Lower leg skin (tissue), 4 donors: ENCODE results near the gene SUGCT. TPM values are rescaled to one million over a fixed set of nuclear protein-coding genes. Genes with fewer than 3 reads are reported as not detected.
A peak's percentile ranks its signal among the peaks of the same experiment; 100 is the strongest.

ENCODE experiments used
- DNase-seq, 2 donors: peaks; one replicate each; pipeline ENCODE4 v3.0.0-alpha.2; 2019; ENCODE audit warnings: low spot score in 2 of 2
- H3K4me3 ChIP-seq: fragments of 200-600 bp; sonication (generic); 2 replicates; pipeline ENCODE4 v1.5.1; 2017; ENCODE audit warnings: mild to moderate bottlenecking, low read depth; ENCODE audit not compliant: poor library complexity, severe bottlenecking
- POLR2A ChIP-seq, 2 donors: fragments of 450-650 bp; IDR thresholded peaks; one replicate each; pipeline ENCODE4 v1.6.1; 2016 to 2017; ENCODE audit warnings: antibody characterized with exemption in 2 of 2, mild to moderate bottlenecking in 1 of 2, moderate library complexity in 1 of 2
- whole genome bisulfite sequencing, 2 donors: methylation state at CpG; one replicate each; pipeline ENCODE4 v1.1.5; 2018; 5-methylcytosine and 5-hydroxymethylcytosine counted together
- intact Hi-C: fragments of 100-400 bp; cut with DNase I; formaldehyde crosslinking; loops from one replicate; pipeline ENCODE4 v1.15.0; 2023; ENCODE audit warnings: low total_unique reads
- total RNA-seq, 4 donors: library from RNA; depleted of rRNA; stranded (reverse); fragments of >200 nt; gene quantifications; one replicate each; pipeline ENCODE4 v1.1.0, GENCODE V29; 2016
- TF ChIP-seq, protein P1 (sequence below), 3 donors: fragments of 450-650 bp; IDR thresholded peaks; one replicate each; pipeline ENCODE4 v1.5.1; 2016; ENCODE audit warnings: antibody characterized with exemption in 3 of 3, mild to moderate bottlenecking in 3 of 3, moderate library complexity in 2 of 3

The SUGCT gene
- total RNA-seq, 4 donors from 2014 or later = 0.49 to 1.6 (median 0.59) TPM; not detected in 1

DNA sequence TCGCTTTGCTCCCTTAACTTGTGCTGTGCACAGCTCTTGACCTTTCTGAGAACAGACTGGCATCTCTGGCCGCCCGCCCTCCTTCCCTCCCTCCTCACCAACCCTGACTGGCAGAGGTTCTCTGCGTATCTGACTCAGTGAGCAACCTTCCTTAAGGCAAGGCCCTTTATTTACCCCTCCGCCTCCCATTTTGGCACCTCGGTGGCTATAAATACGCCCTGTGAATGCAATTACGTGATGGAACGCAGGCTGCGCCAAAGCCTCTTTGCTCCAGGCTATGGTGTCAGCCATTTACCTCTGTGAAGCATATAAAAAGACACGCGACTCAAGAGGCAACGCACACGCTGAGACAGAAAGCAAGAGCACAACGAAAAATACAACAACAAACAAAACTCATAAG is 764.3 kb downstream of the SUGCT start:
- TF ChIP-seq, protein P1, sequence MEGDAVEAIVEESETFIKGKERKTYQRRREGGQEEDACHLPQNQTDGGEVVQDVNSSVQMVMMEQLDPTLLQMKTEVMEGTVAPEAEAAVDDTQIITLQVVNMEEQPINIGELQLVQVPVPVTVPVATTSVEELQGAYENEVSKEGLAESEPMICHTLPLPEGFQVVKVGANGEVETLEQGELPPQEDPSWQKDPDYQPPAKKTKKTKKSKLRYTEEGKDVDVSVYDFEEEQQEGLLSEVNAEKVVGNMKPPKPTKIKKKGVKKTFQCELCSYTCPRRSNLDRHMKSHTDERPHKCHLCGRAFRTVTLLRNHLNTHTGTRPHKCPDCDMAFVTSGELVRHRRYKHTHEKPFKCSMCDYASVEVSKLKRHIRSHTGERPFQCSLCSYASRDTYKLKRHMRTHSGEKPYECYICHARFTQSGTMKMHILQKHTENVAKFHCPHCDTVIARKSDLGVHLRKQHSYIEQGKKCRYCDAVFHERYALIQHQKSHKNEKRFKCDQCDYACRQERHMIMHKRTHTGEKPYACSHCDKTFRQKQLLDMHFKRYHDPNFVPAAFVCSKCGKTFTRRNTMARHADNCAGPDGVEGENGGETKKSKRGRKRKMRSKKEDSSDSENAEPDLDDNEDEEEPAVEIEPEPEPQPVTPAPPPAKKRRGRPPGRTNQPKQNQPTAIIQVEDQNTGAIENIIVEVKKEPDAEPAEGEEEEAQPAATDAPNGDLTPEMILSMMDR (IDR thresholded peaks at IDR 0.05) = no peak
- no peak for TF ChIP-seq POLR2A (IDR thresholded peaks at IDR 0.05)
- intact Hi-C loops = no loop called here
- DNase-seq = peak; percentile 80 to 90
- no peak overlapping the region for H3K4me3 ChIP-seq
- WGBS, 2 donors = 43 to 55% methylated on average over 15 of the region's 15 CpGs

DNA sequence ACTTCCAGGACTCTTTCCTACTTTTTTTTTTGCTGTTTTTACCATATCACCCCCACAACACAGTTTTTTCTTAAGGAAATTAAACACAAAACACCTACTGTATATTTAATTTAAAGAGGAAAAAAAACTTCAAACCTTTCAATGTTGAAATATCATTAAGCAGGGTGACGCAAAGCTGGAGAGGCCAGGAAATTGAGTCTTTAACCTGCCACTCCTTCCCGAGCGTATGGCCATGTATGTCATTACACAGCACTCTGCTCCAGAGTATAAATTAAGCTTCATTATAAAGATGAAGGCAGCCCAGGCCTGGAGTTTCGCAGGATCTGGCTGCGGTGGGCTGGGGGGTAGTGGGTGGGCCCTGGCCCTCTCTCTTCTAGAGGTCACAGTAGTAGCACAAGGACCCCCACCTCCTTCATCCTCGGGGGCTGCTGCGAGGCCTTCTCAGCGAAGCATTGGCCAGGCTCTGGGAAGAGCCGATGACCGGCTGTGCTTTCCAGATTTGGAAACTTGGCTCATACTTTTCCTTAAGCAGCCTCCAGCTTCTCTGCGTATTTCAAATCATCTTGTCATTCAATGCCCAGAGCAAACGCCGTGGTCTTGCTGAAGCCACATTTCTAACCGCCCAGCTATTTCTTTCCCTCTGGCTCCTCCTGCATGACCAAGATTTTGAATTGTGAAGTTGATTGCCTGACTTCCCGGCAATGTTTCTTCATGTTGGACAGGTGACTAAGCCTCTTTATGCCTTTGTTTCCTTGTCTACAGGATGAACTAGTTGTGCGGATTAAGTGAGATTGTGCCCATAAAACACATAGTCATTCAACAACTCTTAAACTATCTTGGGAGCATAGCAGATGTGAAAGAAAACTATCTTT is 765.1 kb downstream of the SUGCT start:
- TF ChIP-seq, protein P1 (IDR thresholded peaks at IDR 0.05) = no peak
- no peak for TF ChIP-seq POLR2A (IDR thresholded peaks at IDR 0.05)

DNA sequence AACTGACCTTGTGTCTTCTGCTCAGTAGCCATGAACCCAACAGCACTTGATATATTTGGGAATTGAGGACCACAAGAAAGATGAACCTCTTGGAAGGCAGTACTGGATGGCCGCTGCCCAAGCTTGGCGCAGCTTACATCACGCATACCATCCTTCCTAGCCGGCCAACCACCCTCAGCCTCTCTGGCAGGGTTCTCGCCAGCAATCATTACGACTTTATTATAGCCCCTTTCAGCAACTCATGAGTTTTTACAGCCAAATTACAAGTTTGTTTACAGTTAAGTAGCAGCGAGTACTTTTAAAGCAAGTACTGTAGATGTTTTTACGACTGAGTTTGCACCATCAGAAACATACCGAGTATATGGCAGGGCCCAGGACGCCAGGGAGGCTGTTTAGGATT is 769.1 kb downstream of the SUGCT start:
- TF ChIP-seq, protein P1 (IDR thresholded peaks at IDR 0.05) = no peak
- TF ChIP-seq POLR2A (IDR thresholded peaks at IDR 0.05) = no peak
- intact Hi-C loops = no loop called here
- DNase-seq = no peak
- WGBS, 2 donors = 87 to 89% methylated on average over 10 of the region's 10 CpGs
- H3K4me3 ChIP-seq = no peak overlapping the region

More for the DNA sequence above, 765.1 kb downstream of the SUGCT start:
- no peak for DNase-seq
- H3K4me3 ChIP-seq = no peak overlapping the region
- intact Hi-C loops = no loop called here
- WGBS, 2 donors = 49 to 61% methylated on average over 16 of the region's 16 CpGs

DNA sequence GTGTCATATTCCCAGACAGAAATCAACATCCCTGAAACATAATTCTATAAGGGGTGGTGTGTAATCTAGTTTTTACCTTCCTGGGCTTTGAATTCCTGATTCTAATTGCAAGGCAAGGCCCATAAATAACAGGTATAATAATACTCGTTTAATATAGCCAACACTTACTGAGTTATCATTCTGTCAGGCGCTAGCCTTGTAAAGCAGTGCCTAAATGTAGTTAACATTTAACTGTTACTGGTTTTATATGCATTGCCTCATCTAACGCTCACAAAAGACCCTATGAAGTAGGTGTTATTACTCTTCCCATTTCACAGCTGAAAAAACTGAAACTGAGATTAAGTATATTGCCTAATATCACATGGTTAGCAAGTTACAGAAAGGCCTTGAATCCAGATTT is 772.5 kb downstream of the SUGCT start:
- no peak for TF ChIP-seq POLR2A (IDR thresholded peaks at IDR 0.05)
- TF ChIP-seq, protein P1 (IDR thresholded peaks at IDR 0.05) = no peak
- no peak overlapping the region for H3K4me3 ChIP-seq
- 87% methylated on average over 3 of the region's 3 CpGs for WGBS, 2 donors
- no peak for DNase-seq
- intact Hi-C loops = no loop called here

DNA sequence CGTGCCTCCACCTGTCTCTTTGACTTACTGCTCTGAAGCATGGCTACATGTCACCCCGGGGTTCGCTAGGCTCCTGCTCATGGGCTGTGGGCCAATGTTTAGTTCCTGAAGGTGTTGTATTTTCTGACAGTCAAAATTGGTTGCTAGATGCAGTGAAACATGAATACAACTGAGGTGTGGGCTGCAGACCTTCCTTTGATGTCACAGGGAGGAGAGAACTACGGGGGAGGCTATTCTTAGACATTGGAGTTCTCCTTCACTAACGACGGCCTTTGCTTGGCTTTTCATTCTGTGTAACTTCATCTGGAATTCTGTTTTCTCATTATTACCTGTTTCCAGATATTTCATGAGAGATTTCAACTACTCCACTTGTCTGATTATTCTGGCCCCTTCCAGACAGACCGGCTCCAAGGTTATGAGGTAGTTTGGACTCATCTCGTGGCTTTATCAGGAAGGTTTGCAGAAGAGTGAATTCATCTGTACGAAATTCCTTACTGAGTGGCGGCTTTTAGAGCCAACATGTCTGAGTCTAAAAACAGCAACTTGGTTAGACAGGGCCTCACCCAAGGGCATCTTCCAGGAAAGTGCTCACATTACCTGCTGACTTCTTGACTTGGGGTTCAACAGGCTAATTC is 774.7 kb downstream of the SUGCT start:
- DNase-seq = no peak
- intact Hi-C loops = no loop called here
- WGBS, 2 donors = 62 to 78% methylated on average over 10 of the region's 10 CpGs
- TF ChIP-seq, protein P1 (IDR thresholded peaks at IDR 0.05) = no peak
- no peak for TF ChIP-seq POLR2A (IDR thresholded peaks at IDR 0.05)
- H3K4me3 ChIP-seq = no peak overlapping the region

Other genes starting within 250 kb of the SUGCT start
- 10 to 100 TPM; 51.6 to 92.8 (median 60.3) TPM for gene CDK13, start 184.7 kb upstream of the SUGCT start, total RNA-seq
- 10 to 100 TPM; 41.3 to 78.0 (median 50.3) TPM for gene MPLKIP, start 383 bp upstream of the SUGCT start, total RNA-seq